ENCODE data around the gene OTUD3. TPM values are rescaled to one million over a fixed set of nuclear protein-coding genes. Genes with fewer than 3 reads are reported as not detected.

The OTUD3 gene
- total RNA-seq, 6 experiments from 2014 or later: 5.4 to 8.3 (median 7.5) TPM

DNA sequence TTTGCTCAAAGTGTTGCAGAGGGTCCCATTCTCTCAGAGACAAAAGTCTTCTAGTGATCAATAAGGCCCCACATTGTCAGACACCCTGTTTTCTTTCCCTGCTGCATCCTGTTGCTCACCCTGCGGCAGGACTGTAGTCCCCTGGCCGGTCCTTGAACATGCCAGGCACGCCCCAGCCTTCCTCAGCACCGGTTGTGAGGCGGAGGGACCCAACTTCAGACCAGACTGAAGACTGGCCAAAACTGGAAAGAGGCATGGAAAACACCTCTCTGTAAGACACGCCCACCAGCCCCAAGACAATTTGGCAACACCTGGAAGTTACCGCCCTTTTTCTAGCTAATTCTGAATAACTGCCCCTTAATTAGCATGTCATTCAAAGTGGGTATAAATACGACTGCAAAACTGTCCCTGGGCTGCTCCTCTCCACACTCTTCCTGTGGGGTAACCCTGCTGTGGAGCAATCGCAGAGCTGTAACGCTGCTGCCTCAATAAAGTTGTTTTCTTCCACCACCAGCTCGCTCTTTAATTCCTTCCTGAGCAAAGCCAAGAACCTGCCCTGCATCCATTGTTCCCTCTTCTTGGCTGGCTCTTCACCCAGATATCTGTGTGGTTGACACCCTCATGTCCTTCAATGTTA lies 73.5 kb downstream of the OTUD3 start:
- no peak for DNase-seq
- Mint-ChIP-seq H3K4me3 (no peak overlapping the region), H3K27me3 (ENCODE audit: insufficient read depth) (peaks cover 53% of the 10 kb centered on the region), H3K9me3 (peaks cover 6% of the 10 kb centered on the region; the same call in 1 of the 2 replicates), H3K4me1 (ENCODE audit: low read depth) (no peaks in the 10 kb centered on the region), H3K36me3 (ENCODE audit: low read depth) (no peaks in the 10 kb centered on the region), H3K27ac (no peak overlapping the region)
- TF ChIP-seq, protein P1, sequence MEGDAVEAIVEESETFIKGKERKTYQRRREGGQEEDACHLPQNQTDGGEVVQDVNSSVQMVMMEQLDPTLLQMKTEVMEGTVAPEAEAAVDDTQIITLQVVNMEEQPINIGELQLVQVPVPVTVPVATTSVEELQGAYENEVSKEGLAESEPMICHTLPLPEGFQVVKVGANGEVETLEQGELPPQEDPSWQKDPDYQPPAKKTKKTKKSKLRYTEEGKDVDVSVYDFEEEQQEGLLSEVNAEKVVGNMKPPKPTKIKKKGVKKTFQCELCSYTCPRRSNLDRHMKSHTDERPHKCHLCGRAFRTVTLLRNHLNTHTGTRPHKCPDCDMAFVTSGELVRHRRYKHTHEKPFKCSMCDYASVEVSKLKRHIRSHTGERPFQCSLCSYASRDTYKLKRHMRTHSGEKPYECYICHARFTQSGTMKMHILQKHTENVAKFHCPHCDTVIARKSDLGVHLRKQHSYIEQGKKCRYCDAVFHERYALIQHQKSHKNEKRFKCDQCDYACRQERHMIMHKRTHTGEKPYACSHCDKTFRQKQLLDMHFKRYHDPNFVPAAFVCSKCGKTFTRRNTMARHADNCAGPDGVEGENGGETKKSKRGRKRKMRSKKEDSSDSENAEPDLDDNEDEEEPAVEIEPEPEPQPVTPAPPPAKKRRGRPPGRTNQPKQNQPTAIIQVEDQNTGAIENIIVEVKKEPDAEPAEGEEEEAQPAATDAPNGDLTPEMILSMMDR (IDR thresholded peaks at IDR 0.05): no peak

DNA sequence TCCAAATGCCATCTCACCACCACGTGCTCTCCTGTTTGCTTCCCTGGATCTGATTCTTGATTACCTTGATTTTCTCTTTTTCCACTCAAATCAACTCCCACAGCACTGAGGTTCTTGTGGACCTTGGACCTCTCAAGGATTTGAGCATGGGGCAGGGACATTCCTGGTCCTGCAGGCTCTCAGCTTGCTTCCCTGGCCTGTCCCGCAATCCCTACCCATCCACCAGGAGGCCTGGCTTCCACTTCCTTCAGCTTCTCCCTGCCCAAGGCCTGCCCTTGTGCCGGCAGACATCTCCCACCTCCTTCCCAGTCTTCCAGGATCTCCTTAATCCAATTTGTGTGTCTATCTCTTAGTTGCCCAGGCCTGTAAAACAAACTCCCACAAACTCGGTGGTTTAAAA lies 75.6 kb downstream of the OTUD3 start:
- no peak overlapping the region for H3K27ac Mint-ChIP-seq
- no peak overlapping the region for H3K4me3 Mint-ChIP-seq
- H3K9me3 Mint-ChIP-seq: peaks cover 6% of the 10 kb centered on the region; the same call in 1 of the 2 replicates
- H3K36me3 Mint-ChIP-seq (ENCODE audit: low read depth): no peaks in the 10 kb centered on the region
- no peak for DNase-seq
- H3K27me3 Mint-ChIP-seq (ENCODE audit: insufficient read depth): peaks cover 54% of the 10 kb centered on the region
- TF ChIP-seq, protein P1 (IDR thresholded peaks at IDR 0.05): no peak
- H3K4me1 Mint-ChIP-seq (ENCODE audit: low read depth): no peaks in the 10 kb centered on the region

DNA sequence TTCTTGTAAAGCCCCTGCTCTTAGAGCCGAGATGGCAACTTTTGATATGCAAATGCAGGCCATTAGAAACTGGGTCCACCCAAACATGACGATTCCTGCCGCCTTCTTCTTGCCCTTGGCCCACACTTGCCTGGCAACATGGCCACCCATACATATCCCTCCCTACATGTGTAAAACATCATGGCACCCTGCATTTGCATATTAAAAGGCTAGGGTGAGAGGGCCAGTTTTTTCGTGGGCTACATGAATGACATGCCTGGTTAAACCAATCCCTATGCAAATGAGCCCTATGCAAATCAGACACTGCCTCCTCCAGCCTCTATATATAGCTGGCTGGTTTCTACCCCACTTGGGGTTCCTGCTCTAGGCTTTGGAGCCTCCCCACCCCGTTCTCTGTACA lies 78.4 kb downstream of the OTUD3 start:
- Mint-ChIP-seq H3K27me3 (ENCODE audit: insufficient read depth) (peaks cover 57% of the 10 kb centered on the region), H3K36me3 (ENCODE audit: low read depth) (no peaks in the 10 kb centered on the region)

More for the DNA sequence above, 78.4 kb downstream of the OTUD3 start:
- TF ChIP-seq, protein P1 (IDR thresholded peaks at IDR 0.05): no peak
- no peak overlapping the region for H3K27ac Mint-ChIP-seq
- no peak for DNase-seq
- peaks cover 4% of the 10 kb centered on the region; the same call in 1 of the 2 replicates for H3K9me3 Mint-ChIP-seq
- no peak overlapping the region for H3K4me3 Mint-ChIP-seq
- no peaks in the 10 kb centered on the region for H3K4me1 Mint-ChIP-seq (ENCODE audit: low read depth)

Other genes with a start within 250 kb of the OTUD3 start
- gene NBL1, start 238.1 kb upstream of the OTUD3 start, total RNA-seq (2021; fragmentation: NEBNext Ultra II Directional; extraction: Animal tissue kit (Norgen Biotek cat#: 25700)): 100 to 1,000 TPM in 3 of 6 experiments, 10 to 100 TPM in 3; 89.6 to 182 (median 104) TPM
- gene HTR6, start 217.5 kb upstream of the OTUD3 start, total RNA-seq (2021; fragmentation: NEBNext Ultra II Directional; extraction: Animal tissue kit (Norgen Biotek cat#: 25700)): not detected
- 10 to 100 TPM; 17.4 to 30.6 (median 27.8) TPM for gene TMCO4, start 82.5 kb upstream of the OTUD3 start, total RNA-seq (2021; fragmentation: NEBNext Ultra II Directional; extraction: Animal tissue kit (Norgen Biotek cat#: 25700))
- gene RNF186, start 67.1 kb upstream of the OTUD3 start, total RNA-seq (2021; fragmentation: NEBNext Ultra II Directional; extraction: Animal tissue kit (Norgen Biotek cat#: 25700)): not detected
- not detected for gene PLA2G2E, start 41.2 kb downstream of the OTUD3 start, total RNA-seq (2021; fragmentation: NEBNext Ultra II Directional; extraction: Animal tissue kit (Norgen Biotek cat#: 25700))
- not detected for gene PLA2G2A, start 97.2 kb downstream of the OTUD3 start, total RNA-seq (2021; fragmentation: NEBNext Ultra II Directional; extraction: Animal tissue kit (Norgen Biotek cat#: 25700))
- not detected for gene PLA2G5, start 187.8 kb downstream of the OTUD3 start, total RNA-seq (2021; fragmentation: NEBNext Ultra II Directional; extraction: Animal tissue kit (Norgen Biotek cat#: 25700))
- gene PLA2G2D, start 237.1 kb downstream of the OTUD3 start, total RNA-seq (2021; fragmentation: NEBNext Ultra II Directional; extraction: Animal tissue kit (Norgen Biotek cat#: 25700)): not detected